ENCODE data around the gene OR2A12.

DNA sequence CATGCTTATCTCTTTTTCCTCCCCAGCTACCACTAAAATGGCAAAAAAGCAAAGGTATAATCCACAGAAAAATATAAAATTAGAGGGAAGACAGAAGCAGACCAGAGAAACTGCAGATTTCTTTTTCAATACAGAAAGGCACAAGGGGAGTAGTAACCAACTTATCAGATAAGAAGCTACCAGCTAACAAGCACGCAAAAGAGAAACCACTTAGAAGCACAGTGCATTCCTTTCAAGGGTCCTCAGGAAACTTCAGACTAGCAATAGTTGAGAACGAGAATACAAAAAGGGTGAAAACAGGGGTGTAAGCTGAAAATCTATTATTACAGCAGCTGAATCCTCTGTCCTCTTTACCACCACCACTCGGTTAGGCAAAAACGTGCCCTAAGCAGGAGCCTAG lies 47.2 kb upstream of the OR2A12 start:
- TF ChIP-seq POLR2AphosphoS5 (IDR thresholded peaks at IDR 0.05; ENCODE audit: low read depth, low read length) (no peak), POLR2A (IDR thresholded peaks at IDR 0.05; ENCODE audit: low read depth, low read length) (no peak), TAF1 (IDR thresholded peaks at IDR 0.05; ENCODE audit: borderline replicate concordance, low read depth, low read length) (no peak)

All from GM12892 (cell line).